Hindlimb muscle (tissue), 1 donor: ENCODE results near the gene BMP8A. TPM values are rescaled to one million over a fixed set of nuclear protein-coding genes. Genes with fewer than 3 reads are reported as not detected.
"Not testable (repeated sequence)": the region's sequence is repeated elsewhere in the genome, so short reads cannot be mapped to it uniquely, and the experiment has no call there.

Experiments used
- DNase-seq: peaks from one replicate; pipeline ENCODE4 v3.0.0-alpha.2; 2013
- polyA plus RNA-seq: library from polyadenylated mRNA; unstranded; fragments of 120-200 nt; gene quantifications from one replicate; pipeline ENCODE4 v1.2.1, GENCODE V29; 2013; ENCODE audit not compliant: insufficient read length

The BMP8A gene
- polyA plus RNA-seq, 1 donor, result 0.53 TPM

DNA sequence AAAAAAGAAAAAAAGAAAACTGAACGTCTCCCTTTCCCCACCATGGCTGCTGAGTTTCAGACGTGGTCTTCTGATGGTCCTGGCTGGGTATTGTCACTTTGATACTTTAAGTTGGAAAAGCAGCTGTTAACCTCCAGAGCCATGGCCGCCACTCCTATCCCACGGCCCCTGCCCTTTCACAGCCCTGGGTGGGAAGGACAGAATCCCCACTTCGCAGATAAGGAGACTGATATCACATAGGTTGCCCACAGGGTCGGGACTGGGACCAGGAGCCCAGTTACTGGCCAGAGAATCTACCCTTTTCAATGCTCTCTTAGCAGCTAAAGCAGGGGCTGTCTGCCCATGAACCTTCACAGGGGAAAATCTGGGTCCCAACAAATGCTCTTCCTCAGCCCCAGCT is 16.8 kb downstream of the BMP8A start:
- no peak for DNase-seq

DNA sequence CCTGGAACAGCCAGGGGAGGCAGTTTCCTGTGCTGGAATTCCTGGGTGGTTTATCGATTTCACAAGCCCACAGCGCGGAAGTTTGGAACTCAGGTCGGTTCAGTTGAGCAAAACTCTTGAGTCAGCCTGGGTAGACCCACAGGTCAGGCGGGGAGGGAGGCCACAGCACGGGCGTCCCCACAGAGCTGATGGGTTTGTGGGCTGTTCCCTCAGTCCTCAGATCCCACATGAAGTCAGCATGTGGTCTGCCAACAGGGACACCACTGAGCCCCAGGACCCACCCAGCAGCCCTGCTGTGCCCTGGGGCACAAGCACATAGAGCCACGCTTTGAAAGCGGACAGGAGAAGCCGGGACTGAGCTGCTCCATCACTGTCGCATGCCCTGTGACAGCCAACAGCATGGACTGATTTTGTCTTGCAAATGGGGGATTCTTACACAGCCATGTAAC is 17.4 kb downstream of the BMP8A start:
- DNase-seq, result no peak

DNA sequence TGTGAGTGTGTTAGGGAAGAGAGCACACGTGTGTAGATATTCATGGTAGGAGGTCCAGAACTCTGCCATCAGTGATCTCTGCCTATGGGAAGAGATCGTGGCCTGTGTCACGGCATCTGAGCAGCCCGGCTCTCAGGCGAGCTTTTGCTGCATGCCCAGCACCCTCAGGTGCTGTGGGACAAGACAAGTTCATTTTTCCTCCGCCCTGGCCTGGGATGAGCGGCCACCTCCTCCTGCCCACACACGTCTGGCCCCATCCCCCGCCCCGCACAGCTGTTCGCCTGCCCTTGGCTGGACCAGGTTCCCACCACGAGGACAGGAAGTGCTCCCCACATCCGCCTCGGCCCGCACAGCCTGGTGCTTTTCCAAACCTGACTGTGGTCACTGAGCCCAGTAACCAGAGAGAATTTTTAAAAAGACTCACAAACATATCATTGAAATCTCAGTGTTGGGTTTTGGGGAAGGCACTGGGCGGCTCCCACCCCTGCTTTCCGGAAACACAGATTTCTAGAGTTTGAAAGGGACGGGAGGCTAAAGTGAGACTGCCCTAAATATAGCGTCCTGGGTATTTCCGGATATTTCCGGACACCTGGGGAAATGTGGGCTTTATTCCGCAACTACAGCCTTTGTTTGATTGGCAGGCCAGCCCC is 18.0 kb downstream of the BMP8A start:
- no peak for DNase-seq

DNA sequence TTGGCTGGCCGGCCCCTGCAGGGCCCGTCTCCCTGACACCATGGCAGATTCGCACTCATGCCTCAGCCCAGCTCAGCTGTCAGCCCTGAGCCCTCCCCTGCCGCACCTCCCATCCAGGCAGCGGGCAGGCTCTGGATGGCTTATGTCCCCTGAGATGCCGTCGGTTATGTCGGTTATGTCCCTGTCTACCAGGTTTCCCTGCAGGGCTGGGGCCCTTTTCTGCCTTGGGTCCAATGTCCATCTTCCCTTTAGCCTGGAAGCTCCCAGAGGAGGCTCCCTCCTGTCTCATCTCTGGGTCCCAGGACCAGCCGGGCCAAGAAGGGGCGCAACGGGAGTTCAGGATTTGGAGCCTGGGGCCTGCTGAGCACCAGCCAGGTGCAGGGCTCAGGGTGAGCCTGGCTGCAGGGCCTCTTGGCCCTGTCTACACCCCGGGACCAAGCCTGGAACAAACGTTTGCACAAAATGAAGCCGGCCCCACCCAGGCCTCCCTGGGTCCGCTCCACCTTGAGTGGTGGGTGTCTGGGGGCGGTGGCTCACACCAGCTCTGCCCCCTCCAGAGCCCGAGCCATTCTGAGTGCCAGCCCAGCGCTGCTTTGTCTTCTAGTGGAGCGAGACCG is 19.2 kb downstream of the BMP8A start:
- DNase-seq, result not testable (repeated sequence)

DNA sequence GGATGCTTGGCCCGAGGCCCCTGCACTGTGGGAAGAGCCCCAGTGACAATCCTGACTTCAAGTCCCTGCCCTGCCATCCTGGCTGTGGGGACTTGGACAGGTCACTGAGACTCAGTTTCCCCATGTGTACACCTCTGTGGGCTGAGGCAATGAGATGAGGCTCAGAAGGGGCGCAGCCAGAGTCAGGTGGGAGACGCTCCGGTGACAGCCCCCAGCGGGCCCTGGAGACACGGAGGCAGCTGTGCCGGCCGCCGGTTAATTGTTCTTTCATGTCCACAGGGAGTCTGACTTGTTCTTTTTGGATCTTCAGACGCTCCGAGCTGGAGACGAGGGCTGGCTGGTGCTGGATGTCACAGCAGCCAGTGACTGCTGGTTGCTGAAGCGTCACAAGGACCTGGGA is 20.0 kb downstream of the BMP8A start:
- DNase-seq, result not testable (repeated sequence)

DNA sequence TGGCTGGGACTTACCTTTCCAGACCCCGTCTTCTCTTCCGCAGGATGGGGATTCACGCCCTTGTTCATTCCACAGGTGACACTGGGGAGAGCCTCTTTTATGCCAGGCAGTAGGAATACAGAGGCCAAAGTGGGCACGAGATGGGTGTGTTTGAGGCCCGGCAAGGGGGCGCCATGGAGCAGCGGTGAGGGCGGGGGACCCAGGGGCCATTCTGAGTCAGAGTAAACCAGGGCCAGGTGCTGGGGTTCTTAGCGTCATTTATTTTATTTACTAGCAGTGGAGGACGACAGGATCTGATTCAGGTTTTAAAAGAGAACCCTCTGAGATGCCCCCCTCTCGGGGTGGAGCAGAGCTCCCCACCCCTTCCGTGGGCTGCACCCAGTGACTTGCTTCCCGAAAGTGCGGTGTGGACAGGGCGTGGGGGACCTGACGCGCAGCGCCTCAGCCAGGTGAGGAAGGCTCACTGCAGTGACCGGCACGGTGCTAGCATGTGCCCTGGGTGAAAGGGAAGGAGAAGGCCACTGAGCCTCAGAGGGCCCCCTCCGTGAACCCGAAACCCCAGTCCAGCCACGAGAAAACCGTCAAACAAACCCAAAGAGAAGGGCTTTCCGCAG is 20.9 kb downstream of the BMP8A start:
- DNase-seq, result not testable (repeated sequence)

DNA sequence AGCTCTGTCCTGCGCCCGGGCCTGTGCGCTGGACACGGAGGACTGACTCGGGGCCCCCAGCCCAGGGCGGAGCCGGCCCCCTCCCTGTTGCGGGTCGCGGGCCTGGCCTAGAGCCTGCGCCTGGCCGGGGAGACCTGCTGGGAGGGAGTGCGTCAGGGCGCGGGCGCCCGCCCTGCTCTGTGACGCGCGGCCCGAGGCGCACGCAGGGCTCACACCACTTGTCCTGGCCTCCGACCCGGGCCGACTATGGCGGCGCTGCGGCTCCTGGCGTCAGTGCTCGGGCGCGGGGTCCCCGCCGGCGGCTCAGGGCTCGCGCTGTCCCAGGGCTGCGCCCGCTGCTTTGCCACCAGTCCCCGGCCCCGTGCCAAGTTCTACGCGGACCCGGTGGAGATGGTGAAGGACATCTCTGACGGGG is 23.3 kb downstream of the BMP8A start:
- DNase-seq, result not testable (repeated sequence)

DNA sequence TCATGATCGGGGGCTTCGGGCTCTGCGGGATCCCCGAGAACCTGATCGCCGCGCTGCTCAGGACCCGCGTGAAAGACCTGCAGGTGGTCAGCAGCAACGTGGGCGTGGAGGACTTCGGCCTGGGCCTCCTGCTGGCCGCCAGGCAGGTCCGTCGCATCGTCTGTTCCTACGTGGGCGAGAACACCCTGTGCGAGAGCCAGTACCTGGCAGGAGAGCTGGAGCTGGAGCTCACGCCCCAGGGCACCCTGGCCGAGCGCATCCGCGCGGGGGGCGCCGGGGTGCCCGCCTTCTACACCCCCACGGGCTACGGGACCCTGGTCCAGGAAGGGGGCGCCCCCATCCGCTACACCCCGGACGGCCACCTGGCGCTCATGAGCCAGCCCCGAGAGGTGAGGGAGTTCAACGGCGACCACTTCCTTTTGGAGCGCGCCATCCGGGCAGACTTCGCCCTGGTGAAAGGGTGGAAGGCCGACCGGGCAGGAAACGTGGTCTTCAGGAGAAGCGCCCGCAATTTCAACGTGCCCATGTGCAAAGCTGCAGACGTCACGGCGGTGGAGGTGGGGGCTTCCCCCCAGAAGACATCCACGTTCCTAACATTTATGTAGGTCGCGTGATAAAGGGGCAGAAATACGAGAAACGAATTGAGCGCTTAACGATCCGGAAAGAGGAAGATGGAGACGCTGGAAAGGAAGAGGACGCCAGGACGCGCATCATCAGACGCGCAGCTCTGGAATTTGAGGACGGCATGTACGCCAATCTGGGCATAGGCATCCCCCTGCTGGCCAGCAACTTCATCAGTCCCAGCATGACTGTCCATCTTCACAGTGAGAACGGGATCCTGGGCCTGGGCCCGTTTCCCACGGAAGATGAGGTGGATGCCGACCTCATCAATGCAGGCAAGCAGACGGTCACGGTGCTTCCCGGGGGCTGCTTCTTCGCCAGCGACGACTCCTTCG is 24.0 kb downstream of the BMP8A start:
- not testable (repeated sequence) for DNase-seq

DNA sequence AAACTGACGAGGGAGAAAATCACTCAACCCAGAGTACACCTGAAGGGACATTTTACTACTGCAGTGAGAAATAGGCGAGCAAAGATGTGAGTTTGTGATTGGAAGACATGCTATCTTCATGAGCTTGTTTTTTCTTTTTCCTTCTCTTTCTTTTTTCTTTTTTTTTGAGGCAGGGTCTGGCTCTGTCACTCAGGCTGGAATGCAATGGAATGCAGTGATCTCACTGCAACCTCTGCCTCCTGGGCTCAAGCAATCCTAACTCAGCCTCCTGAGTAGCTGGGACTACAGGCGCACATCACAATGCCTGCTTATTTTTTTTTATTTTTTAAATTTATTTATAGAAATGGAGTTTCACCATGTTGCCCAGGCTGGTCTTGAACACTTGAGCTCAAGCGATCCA is 25.4 kb downstream of the BMP8A start:
- DNase-seq, result not testable (repeated sequence)

DNA sequence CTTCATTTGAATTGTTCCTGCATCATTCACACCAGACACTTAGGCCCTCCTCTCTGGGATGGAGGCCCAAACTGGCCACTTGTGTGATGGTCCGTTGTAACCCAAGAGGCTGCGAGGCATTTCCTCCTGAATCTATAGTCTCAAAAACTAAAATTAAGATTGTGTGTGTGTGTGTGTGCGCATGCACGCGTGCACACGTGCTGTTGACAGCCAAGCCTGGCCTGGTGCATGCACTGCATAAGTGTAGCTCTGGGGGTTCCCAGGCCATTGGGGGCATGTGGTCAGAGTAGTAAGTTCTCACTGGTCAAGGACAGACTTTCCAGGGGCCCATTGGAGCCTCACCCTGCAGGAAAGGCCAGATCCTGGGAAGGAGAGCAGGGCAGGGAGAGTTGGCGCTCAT is 26.5 kb downstream of the BMP8A start:
- DNase-seq, result not testable (repeated sequence)

DNA sequence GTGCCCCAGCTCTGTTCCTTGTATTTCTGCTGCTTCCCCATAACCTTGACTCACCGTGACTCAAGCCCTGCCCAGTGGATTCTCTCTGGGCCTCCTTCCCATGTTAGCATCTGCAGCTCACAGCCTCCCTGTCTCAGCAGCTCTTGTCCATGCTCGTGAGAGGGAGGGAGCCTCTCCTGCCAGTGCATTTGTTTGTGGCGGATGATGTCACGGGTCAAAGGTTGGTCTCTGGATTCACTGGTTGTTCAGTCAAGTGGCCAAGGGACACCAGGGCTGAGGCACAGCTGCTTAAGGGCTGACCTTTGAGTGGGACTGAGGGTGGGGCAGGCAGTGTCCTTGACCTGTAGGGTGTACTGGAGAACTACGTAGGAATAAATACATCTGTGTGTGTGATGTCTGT is 27.9 kb downstream of the BMP8A start:
- not testable (repeated sequence) for DNase-seq

DNA sequence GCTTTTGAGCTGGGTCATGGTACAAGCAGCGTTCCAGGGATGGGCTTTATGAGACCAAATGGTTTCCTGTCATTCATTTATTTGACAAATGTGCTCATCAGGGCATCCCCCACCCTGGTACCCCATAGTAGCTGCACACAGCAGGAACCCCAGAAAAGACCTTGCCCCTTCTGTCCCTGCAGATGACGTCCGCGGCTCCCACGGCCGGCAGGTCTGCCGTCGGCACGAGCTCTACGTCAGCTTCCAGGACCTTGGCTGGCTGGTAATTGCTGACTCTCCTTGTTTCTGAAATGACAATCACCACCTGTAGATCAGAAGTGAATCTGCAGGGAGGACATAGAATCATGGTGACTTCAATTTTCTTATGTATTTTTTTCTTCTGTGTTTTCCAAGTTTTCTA is 30.8 kb downstream of the BMP8A start:
- DNase-seq, result not testable (repeated sequence)

DNA sequence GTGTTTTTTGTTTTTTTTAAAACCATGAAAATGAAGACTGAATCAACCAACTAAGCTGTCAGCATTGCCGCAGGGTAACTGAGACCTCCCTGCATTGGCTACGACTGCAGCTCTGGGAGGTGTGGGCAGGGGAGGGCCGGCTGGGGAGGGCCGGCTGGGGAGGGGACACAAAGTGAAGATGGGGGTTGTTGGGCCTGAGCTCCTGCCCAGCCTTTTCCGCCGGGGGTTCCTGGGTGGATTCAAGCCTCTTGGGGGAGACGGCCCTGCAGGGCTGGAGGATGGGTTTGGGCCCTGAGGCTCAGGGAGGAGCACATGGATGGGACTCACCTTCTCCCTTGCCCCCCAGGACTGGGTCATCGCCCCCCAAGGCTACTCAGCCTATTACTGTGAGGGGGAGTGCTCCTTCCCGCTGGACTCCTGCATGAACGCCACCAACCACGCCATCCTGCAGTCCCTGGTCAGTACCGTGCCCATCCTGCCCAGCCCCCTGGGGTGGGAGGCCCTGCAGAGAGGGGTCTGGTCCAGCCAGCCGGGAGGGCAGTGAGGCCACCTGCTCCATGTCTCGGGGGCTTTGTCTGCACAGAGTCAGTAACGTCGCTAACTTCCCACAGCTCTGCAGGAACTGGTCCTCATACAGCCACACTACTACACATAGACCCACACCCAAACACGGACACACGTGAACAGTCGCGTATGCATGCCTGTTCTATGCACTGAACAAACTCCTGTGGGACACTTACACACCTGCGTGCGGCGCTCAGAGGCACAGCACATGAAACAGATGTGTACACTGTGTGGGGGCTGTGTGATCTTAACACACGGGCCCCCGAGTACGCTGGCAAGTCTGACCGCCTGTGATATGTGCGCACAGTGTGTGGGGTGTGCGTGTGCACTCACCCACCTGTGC is 31.5 kb downstream of the BMP8A start:
- no peak for DNase-seq

DNA sequence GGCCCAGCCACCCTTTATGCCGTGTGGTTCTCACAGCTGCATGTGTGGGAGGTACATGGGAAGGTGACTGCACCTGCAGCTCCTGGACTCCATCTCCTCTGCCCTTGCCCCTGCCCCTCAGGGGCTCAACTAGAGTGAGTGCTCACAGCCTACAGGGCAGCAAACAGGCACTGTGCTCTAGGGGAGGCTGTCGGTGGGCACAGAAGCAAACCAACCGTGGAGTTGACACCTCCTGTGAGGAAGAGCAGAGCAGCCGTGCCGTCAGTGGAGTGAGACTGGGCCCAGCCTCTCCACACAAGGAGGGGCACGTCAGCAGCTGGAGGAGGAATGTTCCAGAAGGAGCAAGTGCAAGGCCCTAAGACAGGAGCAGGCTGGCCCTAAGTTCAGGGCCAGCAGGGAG is 32.7 kb downstream of the BMP8A start:
- no peak for DNase-seq

DNA sequence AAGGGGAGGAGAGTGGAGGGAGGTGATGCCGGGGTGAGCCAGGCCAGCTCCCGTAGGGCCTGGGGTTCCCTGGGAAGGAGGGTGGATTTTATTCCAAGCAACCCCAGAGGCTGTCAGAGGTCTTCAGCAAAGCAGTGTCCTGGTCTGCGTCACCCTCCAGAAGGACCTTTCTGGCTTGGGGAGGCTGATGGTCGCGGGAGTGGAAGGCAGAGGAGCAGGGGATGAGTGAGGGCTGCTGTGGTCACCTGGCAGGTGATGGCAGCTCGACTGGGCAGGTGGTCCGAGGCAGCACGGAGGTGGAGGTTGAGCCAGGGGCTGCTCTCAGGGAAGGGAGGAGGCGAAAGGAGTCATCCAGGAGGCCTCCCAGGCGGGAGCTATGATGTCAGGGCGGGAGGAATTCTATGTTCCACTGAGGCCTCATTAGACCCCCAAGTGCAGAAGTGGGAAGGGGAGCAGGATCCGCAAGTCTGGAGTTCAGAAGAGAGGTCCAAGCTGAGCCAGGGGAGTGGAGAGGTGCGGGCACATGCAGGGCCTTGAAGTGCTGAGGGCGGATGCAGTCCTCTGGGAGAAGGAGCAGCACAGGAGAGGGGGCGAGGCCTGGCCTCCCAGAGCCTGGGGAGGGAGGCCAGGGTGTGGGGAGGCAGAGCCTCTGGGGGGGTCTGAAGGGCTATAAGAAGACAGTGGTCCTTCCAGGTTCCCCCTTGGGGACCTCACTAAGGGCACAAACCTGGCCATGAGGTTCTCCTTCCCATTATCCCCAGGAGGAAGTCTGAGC is 33.3 kb downstream of the BMP8A start:
- no peak for DNase-seq

DNA sequence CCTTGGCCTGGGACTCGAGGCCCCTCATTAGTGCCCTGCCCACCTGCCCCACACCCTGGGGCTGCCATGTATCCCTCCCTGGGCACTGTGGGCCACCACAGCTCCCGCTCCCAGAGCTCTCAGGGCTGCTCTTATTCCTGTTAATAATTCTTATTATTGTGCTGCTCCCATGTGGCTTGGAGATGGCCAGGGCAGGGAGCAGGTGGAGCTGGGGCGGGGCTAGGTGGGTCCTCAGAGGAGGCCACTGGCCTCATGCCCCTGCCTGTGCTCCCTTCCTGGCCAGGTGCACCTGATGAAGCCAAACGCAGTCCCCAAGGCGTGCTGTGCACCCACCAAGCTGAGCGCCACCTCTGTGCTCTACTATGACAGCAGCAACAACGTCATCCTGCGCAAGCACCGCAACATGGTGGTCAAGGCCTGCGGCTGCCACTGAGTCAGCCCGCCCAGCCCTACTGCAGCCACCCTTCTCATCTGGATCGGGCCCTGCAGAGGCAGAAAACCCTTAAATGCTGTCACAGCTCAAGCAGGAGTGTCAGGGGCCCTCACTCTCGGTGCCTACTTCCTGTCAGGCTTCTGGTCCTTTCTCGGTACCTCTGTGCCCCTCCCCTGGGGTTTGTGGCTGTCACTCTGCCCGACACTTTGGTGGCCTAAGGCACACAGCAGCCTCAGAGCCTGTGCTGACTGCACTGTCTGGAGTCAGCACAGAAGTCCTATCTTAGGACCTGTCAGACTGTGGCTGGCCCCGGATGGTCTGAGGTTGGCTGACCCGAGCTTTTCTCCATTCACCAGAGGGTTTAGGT is 34.1 kb downstream of the BMP8A start:
- DNase-seq, result no peak

DNA sequence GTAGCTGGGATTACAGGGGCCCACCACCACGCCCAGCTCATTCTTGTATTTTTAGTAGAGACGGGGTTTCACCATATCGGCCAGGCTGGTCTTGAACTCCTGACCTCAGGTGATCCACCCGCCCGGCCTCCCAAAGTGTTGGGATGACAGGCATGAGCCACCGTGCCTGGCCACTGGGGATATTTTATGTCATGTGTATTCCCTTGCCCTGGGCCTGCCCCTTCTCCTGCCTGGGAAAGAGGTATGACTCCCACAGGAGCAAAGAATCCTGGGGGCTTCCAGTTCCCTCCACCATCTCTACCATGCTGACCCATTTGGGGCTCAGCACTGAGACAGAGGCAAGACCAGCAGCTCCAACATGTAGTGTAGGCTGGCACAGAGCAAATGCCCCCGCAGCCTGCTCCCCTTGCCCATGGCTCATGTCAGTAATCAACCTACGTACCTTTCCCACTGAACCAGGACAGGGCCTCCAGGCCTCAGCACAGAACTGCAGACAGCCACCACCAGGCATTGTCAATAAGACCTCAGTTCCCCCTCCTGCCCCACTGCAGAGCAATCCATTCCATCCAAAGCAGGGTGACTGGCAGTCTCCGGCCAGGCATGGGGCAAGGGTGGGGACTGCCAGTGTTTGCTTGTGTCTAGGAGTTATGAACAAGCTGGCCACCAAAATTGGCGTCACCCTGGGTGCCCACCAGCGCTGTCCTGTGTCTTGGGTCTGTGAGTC is 35.2 kb downstream of the BMP8A start:
- no peak for DNase-seq

DNA sequence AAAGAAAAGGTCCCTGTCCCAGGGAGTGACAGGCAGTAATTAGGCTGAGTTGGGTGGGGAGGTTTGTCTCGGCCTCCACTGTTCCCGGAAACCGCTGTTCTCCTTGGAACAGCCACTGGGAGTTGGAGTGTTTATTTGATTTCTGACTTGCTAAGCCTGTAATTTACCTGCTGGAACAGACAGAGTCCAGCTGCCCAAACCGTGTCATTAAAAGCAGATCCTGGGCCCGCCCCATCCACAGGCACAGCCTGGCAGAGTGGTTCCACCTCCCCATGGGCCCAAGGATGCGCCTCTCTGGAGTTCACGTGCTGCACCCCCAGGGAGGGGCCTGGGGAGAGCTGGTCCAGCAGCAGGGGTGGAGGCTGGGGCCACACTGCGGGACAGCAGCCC is 35.7 kb downstream of the BMP8A start:
- DNase-seq, result not testable (repeated sequence)

DNA sequence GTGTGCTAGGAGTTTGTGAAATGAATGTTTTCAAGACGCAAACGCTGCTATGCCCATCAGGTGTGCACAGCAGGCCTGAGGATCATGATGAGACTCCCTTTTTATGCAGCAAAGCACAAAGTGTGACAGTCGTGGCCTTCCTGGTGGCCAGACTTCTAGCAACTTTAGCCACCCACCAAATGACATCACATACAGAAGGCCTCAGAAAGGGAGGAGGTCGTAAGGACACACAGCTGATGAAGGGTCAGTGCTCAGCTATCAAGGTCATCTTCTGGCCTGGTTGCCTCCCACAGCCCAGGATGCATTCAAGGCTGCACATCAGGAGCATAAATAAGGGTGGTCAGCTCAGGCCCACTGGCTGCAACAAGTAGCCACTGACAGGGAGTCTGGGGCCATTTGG is 36.6 kb downstream of the BMP8A start:
- no peak for DNase-seq
